ENCODE results near the gene HBZ. TPM values are rescaled to one million over a fixed set of nuclear protein-coding genes. Genes with fewer than 3 reads are reported as not detected.

HBZ gene
- total RNA-seq, 1 donor from 2014 or later: not detected

DNA sequence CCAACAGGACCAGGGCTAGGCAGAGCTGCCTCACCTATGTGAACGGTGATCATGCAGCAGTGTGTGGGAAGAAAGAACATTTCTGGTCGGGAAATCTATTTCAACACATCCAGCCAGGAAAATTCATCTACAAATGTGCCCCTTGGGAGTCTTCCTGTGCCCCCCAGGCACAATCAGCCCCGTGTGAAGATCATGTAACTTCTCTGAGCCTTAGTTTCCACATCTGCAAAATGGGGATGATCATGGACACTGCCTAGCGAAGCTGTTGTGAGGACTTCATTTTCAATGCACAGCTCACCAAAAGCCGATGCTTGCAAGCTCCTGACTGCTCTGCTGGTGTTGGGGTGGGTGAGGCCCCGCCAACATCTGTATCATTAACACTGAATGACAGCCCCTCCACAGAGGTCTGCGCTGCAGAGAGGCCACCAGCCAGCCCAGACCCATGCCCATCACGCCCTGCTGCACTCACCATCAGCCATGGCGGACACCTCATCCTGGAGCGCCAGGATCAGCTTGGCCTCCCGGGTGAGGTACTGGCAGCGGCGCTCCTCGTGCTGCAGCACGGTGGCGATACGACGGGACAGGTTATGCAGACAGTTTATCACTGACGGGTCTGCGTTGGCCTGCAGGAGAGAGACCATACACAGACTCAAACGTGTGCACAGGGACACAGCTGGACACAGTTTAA lies 40.1 kb upstream of the HBZ start:
- Histone ChIP-seq H3K9me3 (no peaks in the 10 kb centered on the region), H3K4me3 (no peak overlapping the region), H3K36me3 (peaks cover 0 to 62% of the 10 kb centered on the region in 2 donors), H3K4me1 (no peaks in the 10 kb centered on the region), H3K27me3 (no peaks in the 10 kb centered on the region), H3K27ac (no peak overlapping the region)
- TF ChIP-seq, protein P1, sequence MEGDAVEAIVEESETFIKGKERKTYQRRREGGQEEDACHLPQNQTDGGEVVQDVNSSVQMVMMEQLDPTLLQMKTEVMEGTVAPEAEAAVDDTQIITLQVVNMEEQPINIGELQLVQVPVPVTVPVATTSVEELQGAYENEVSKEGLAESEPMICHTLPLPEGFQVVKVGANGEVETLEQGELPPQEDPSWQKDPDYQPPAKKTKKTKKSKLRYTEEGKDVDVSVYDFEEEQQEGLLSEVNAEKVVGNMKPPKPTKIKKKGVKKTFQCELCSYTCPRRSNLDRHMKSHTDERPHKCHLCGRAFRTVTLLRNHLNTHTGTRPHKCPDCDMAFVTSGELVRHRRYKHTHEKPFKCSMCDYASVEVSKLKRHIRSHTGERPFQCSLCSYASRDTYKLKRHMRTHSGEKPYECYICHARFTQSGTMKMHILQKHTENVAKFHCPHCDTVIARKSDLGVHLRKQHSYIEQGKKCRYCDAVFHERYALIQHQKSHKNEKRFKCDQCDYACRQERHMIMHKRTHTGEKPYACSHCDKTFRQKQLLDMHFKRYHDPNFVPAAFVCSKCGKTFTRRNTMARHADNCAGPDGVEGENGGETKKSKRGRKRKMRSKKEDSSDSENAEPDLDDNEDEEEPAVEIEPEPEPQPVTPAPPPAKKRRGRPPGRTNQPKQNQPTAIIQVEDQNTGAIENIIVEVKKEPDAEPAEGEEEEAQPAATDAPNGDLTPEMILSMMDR (IDR thresholded peaks at IDR 0.05): no peak
- TF ChIP-seq POLR2A (IDR thresholded peaks at IDR 0.05) (no peak), POLR2AphosphoS5 (IDR thresholded peaks at IDR 0.05; ENCODE audit: insufficient read depth in 1 of 2, low read depth in 1 of 2) (no peak)
- intact Hi-C loops (cut with DNase I): no loop called here
- DNase-seq (ENCODE audit: extremely low spot score in 2 of 2): no peak

DNA sequence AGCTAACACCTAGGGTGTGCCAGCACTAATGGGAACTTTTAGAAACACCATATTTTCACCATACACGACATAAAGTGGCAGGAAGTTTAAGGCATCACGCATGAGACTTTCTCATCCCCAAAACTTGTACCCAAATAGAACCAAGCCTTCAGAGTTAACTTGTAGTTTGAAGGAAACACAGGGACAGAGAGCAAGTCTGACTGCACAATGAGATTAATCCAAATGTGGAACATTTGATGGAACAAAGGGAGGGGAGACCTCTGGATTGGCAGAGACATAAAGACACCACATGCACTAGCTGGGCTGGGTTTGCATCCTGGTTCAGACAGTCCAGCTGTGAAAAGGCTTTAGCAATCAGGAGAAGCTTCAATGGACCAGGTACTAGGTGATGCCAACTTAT lies 38.1 kb upstream of the HBZ start:
- intact Hi-C loops (cut with DNase I): no loop called here
- H3K4me3 ChIP-seq: no peak overlapping the region
- H3K9me3 ChIP-seq: no peaks in the 10 kb centered on the region
- peaks cover 3% of the 10 kb centered on the region for H3K4me1 ChIP-seq
- no peaks in the 10 kb centered on the region for H3K27me3 ChIP-seq
- peaks cover 0 to 56% of the 10 kb centered on the region in 2 donors for H3K36me3 ChIP-seq
- no peak overlapping the region for H3K27ac ChIP-seq
- no peak for TF ChIP-seq POLR2AphosphoS5 (IDR thresholded peaks at IDR 0.05; ENCODE audit: insufficient read depth in 1 of 2, low read depth in 1 of 2)
- TF ChIP-seq, protein P1 (IDR thresholded peaks at IDR 0.05): no peak
- DNase-seq (ENCODE audit: extremely low spot score in 2 of 2): no peak

DNA sequence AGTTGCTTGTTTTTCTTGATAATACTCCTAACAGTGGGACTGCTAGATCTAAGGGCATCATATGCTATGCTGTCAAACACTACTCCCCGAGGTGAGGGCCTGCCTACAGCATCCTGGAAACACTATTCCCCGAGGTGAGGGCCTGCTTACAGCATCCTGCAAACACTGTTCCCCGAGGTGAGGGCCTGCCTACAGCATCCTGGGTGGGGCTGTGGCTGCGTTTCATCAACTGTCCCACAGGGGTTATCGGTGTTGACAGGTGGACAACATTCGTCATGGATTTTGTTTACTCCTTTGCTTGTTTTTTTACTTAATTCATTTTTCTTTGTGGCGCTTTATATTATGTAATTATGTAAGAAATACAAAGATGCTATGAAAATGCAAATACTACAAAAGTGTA lies 36.4 kb upstream of the HBZ start:
- no peak for TF ChIP-seq POLR2AphosphoS5 (IDR thresholded peaks at IDR 0.05; ENCODE audit: insufficient read depth in 1 of 2, low read depth in 1 of 2)
- TF ChIP-seq, protein P1 (IDR thresholded peaks at IDR 0.05): no peak
- no peak for TF ChIP-seq POLR2A (IDR thresholded peaks at IDR 0.05)
- H3K36me3 ChIP-seq: peaks cover 0 to 41% of the 10 kb centered on the region in 2 donors

DNA sequence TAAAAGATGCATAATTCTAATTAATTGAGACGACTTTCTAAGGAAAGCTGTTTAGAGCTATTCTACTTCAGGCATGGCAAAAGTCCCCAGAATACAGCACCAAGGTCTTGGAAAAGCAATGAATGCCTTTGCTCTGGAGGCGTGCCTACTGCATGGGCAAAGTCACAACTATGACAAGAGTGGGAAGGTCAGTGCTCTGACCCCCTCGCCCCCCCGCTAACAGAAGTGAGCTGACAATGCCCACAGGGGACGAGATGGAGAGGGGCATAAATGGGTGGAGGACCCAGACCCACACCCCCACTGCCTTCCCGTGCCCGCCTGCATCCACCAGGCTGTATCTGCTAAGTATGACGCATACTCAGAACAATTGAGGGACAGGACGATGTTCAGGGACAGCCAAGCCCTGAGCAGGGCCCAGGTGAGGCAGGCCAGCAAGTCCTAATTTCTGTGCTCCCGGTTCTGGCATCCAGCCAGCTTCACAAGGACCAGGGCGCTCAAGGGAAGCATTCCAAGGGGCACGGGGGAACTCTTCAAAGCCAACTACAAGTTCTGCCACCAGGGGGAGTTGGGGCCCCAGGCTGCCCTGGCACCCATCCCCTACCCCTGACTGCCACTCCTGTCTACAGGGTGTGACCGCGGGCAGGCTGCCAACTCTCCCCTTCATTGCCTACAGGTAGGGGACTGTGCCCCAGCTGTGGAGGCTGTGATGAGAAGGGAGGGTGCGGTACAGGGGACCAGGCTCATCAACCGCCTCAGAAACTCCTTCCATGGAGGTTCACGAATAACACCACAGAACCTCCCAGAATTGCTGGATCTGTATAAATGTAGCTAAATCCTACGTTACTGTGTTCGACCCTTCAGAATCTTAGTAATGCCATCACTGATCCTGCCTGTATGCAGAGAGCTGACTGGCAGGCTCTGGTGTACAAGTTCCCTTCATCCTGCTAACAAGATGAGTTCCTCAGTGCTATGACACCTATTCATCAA lies 34.8 kb upstream of the HBZ start:
- Histone ChIP-seq H3K4me1 (peaks cover 3% of the 10 kb centered on the region), H3K36me3 (peaks cover 0 to 27% of the 10 kb centered on the region in 2 donors), H3K27me3 (no peaks in the 10 kb centered on the region), H3K4me3 (no peak overlapping the region), H3K27ac (no peak overlapping the region), H3K9me3 (no peaks in the 10 kb centered on the region)
- DNase-seq (ENCODE audit: extremely low spot score in 2 of 2): no peak
- intact Hi-C loops (cut with DNase I): no loop called here
- TF ChIP-seq POLR2A (IDR thresholded peaks at IDR 0.05): no peak
- TF ChIP-seq, protein P1 (IDR thresholded peaks at IDR 0.05): peak in 1 of 3 experiments; percentile 39

More for the DNA sequence above, 36.4 kb upstream of the HBZ start:
- intact Hi-C loops (cut with DNase I): no loop called here
- H3K4me3 ChIP-seq: no peak overlapping the region
- no peaks in the 10 kb centered on the region for H3K27me3 ChIP-seq
- DNase-seq (ENCODE audit: extremely low spot score in 2 of 2): no peak
- H3K27ac ChIP-seq: no peak overlapping the region
- no peaks in the 10 kb centered on the region for H3K9me3 ChIP-seq
- peaks cover 3% of the 10 kb centered on the region for H3K4me1 ChIP-seq
